ENCODE measurements around the gene NTHL1. TPM values are rescaled to one million over a fixed set of nuclear protein-coding genes. Genes with fewer than 3 reads are reported as not detected.

The NTHL1 gene
- total and polyA plus RNA-seq, 2 of the 8 experiments (the other 6 are each of a cell fraction or from before 2014, with no cell fraction given): 70.9 to 150 TPM

DNA sequence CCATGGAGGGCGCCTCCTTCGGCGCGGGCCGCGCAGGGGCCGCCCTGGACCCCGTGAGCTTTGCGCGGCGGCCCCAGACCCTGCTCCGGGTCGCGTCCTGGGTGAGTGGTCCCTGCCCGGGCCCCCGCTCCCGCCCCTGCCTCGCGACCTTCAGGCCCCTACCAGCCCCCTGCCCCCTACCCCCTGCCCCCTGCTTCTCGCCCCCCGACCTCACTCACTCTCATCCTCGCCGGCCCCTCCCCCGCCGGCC is 57.6 kb downstream of the NTHL1 start:
- no peaks in the 10 kb centered on the region for H3K9me3 ChIP-seq (ENCODE audit: insufficient read depth in 2 of 2, low read depth in 1 of 2, low read length in 1 of 2)
- H3K18ac ChIP-seq (ENCODE audit: extremely low read depth, low read length): no peak overlapping the region
- peaks cover 4 to 37% (median 24%) of the 10 kb centered on the region in 4 experiments for H3K27me3 ChIP-seq (replicated peaks in 1 of 4; ENCODE audit: control insufficient read depth in 3 of 4, extremely low read depth in 1 of 4, insufficient read depth in 3 of 4, low read length in 3 of 4)
- peaks cover 22% of the 10 kb centered on the region; the same call in 1 of the 2 replicates for H3K23me2 ChIP-seq (ENCODE audit: low read depth, low read length)
- no peak overlapping the region for H3K23ac ChIP-seq (ENCODE audit: insufficient read length)
- no peak overlapping the region for H3K9ac ChIP-seq (replicated peaks in 1 of 4; ENCODE audit: extremely low read depth in 1 of 4, low read depth in 3 of 4, low read length in 3 of 4)
- WGBS, 2 experiments (ENCODE audit: extremely low coverage in 1 of 2, insufficient coverage in 1 of 2, insufficient read length in 1 of 2, insufficient replicate concordance in 2 of 2, low coverage in 1 of 2, low lambda C conversion rate in 2 of 2, missing lambda C conversion rate in 1 of 2): no CpG with 5 or more reads among the region's 25 CpGs
- H3K4me1 ChIP-seq (replicated peaks in 1 of 4; ENCODE audit: control insufficient read depth in 3 of 4, insufficient read depth in 4 of 4, low read length in 3 of 4): peaks cover 0 to 31% (median 19%) of the 10 kb centered on the region in 4 experiments; a peak in 6 of 7 replicates
- no peak for FAIRE-seq
- no peak overlapping the region for H4K91ac ChIP-seq (replicated peaks; ENCODE audit: insufficient read length, low read length)
- peaks cover 2 to 5% (median 3%) of the 10 kb centered on the region in 4 experiments; a peak in 3 of 8 replicates for H3K36me3 ChIP-seq (ENCODE audit: control insufficient read depth in 2 of 4, insufficient read depth in 4 of 4, low read length in 3 of 4)
- H2BK120ac ChIP-seq (replicated peaks; ENCODE audit: low read depth, low read length): no peak overlapping the region
- TF ChIP-seq KDM4A (IDR thresholded peaks at IDR 0.05; ENCODE audit: low read depth, low read length, severe bottlenecking) (peak; percentile 7), PHF8 (conservative IDR thresholded peaks at IDR 0.05; ENCODE audit: low read depth, low read length) (0 out of 2 replicates have a peak, but pooled peaks have one; percentile 12), CBX5 (IDR thresholded peaks at IDR 0.05; ENCODE audit: low read depth, low read length) (no peak), CREB1 (IDR thresholded peaks at IDR 0.05) (no peak), SIN3A (conservative IDR thresholded peaks at IDR 0.05 in 1 of 2, IDR thresholded peaks at IDR 0.05 in 1 of 2; ENCODE audit: low read depth in 1 of 2, low read length in 2 of 2) (no peak), USF2 (IDR thresholded peaks at IDR 0.05; ENCODE audit: low read length) (no peak), EP300 (IDR thresholded peaks at IDR 0.05; ENCODE audit: borderline replicate concordance in 1 of 2, low read depth in 2 of 2, low read length in 2 of 2) (no peak)
- TF ChIP-seq, protein P1, sequence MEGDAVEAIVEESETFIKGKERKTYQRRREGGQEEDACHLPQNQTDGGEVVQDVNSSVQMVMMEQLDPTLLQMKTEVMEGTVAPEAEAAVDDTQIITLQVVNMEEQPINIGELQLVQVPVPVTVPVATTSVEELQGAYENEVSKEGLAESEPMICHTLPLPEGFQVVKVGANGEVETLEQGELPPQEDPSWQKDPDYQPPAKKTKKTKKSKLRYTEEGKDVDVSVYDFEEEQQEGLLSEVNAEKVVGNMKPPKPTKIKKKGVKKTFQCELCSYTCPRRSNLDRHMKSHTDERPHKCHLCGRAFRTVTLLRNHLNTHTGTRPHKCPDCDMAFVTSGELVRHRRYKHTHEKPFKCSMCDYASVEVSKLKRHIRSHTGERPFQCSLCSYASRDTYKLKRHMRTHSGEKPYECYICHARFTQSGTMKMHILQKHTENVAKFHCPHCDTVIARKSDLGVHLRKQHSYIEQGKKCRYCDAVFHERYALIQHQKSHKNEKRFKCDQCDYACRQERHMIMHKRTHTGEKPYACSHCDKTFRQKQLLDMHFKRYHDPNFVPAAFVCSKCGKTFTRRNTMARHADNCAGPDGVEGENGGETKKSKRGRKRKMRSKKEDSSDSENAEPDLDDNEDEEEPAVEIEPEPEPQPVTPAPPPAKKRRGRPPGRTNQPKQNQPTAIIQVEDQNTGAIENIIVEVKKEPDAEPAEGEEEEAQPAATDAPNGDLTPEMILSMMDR (IDR thresholded peaks at IDR 0.05; ENCODE audit: control extremely low read depth in 1 of 3, insufficient read depth in 1 of 3, low read depth in 1 of 3, low read length in 3 of 3): no peak
- no peaks in the 10 kb centered on the region for H3K79me1 ChIP-seq (ENCODE audit: low read depth, low read length)
- peak overlapping the region; percentile 36 to 77 (median 51); a peak in 7 of 8 replicates for H3K4me3 ChIP-seq (ENCODE audit: extremely low read depth in 1 of 4, insufficient read depth in 2 of 4, low read depth in 3 of 4, low read length in 4 of 4)
- no peak overlapping the region for H2BK12ac ChIP-seq (ENCODE audit: low read depth, low read length)
- no peak overlapping the region for H2BK15ac ChIP-seq (ENCODE audit: low read length)
- POLR2A ChIA-PET (ENCODE audit: partially characterized antibody): interaction anchor here (0.6 to 28.2 kb wide), 9 partner anchors 7 to 165 kb away, joined by 3 to 736 read pairs (median 10); partner anchors contain the start of genes GFER, NDUFB10, NOXO1 and RNF151
- no peak overlapping the region for H2AK5ac ChIP-seq (ENCODE audit: low read depth, low read length)
- H3K27ac ChIP-seq (ENCODE audit: low read depth, low read length): no peak overlapping the region
- H2AFZ ChIP-seq (ENCODE audit: low read length): no peak overlapping the region
- H4K8ac ChIP-seq (ENCODE audit: extremely low read depth, insufficient read depth, low read length): 0 out of 2 replicates have a peak overlapping the region, but pooled peaks have one; percentile 37
- peaks cover 7 to 10% of the 10 kb centered on the region in 2 experiments for H4K20me1 ChIP-seq (replicated peaks in 1 of 2; ENCODE audit: control insufficient read depth in 1 of 2, insufficient read depth in 2 of 2, low read length in 2 of 2)
- H2BK5ac ChIP-seq (ENCODE audit: low read depth, low read length): no peak overlapping the region
- no peak for DNase-seq (ENCODE audit: low read depth in 1 of 2, low spot score in 2 of 2)
- no peak overlapping the region for H3K4ac ChIP-seq (replicated peaks; ENCODE audit: insufficient read length, low read depth, low read length)
- H3K79me2 ChIP-seq (ENCODE audit: control insufficient read depth in 1 of 2, insufficient read depth in 2 of 2, low read length in 2 of 2): peaks cover 0 to 3% of the 10 kb centered on the region in 2 experiments; a peak in 1 of 4 replicates
- CTCF ChIA-PET (ENCODE audit: partially characterized antibody): interaction anchor here (1.4 to 6.8 kb wide), 3 partner anchors 8 to 100 kb away, joined by 3 to 55 read pairs (median 5); partner anchors contain the start of gene NOXO1
- H3K4me2 ChIP-seq (ENCODE audit: insufficient read depth in 1 of 2, low read depth in 2 of 2, low read length in 2 of 2): peak overlapping the region; percentile 83 to 96; a peak in 3 of 4 replicates
- no peak overlapping the region for H2BK20ac ChIP-seq (ENCODE audit: low read length)
- no peak overlapping the region for H3K56ac ChIP-seq (replicated peaks; ENCODE audit: insufficient read length, low read depth, low read length)
- H3K14ac ChIP-seq (ENCODE audit: insufficient read length): no peak overlapping the region
- no peak overlapping the region for H4K5ac ChIP-seq (ENCODE audit: insufficient read length, low read depth, low read length)

All from H1 (cell line).